ENCODE measurements around the gene CPE.

The CPE gene

DNA sequence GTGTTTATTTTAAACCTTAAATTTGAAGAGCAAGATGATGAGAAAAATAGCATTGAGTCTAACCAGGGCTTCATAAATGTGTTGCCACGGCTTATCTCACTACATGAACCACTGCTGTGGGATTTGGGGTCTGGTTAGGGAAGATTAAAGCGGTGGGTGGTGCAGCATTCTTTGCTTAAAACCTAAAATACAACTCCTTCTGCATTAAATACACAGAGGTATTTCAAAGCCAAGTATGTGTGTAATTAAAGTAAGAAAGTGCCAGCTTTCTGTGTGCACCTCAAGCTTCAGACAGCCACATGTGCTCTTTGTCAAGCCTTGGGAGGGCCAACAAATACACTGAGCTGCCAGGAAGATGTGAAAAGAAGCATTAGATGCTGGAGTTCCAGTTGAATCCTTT is 128.0 kb downstream of the CPE start:
- no peak overlapping the region for H3K4me3 ChIP-seq (ENCODE audit: low read depth, low read length)
- TF ChIP-seq, protein P1, sequence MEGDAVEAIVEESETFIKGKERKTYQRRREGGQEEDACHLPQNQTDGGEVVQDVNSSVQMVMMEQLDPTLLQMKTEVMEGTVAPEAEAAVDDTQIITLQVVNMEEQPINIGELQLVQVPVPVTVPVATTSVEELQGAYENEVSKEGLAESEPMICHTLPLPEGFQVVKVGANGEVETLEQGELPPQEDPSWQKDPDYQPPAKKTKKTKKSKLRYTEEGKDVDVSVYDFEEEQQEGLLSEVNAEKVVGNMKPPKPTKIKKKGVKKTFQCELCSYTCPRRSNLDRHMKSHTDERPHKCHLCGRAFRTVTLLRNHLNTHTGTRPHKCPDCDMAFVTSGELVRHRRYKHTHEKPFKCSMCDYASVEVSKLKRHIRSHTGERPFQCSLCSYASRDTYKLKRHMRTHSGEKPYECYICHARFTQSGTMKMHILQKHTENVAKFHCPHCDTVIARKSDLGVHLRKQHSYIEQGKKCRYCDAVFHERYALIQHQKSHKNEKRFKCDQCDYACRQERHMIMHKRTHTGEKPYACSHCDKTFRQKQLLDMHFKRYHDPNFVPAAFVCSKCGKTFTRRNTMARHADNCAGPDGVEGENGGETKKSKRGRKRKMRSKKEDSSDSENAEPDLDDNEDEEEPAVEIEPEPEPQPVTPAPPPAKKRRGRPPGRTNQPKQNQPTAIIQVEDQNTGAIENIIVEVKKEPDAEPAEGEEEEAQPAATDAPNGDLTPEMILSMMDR (IDR thresholded peaks at IDR 0.05; ENCODE audit: low read depth, low read length): no peak
- DNase-seq (ENCODE audit: low read depth, low spot score): no peak
- in situ Hi-C loops (cut with HindIII; ENCODE audit: low sequenced_read_pairs): no loop called here

DNA sequence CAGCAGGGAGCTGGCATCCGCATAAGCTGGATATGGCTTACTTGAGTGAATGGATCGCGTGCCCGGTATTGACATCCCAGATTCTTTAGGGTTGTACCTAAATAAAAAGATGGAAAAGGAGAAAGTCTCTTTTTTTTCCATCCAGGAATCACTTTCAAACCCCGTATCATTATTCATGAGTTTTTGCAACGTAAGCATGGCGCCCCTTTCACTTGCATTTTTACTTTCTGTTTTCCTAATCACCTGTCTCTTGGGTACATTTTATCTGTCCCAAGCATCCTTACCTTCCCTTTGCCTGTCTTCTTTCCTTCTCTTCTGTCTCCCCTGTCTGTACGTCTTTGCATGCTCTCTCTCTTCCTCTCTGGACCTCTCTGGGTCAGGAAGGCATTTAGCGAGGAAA is 128.6 kb downstream of the CPE start:
- in situ Hi-C loops (cut with HindIII; ENCODE audit: low sequenced_read_pairs): no loop called here
- no peak for DNase-seq (ENCODE audit: low read depth, low spot score)
- TF ChIP-seq, protein P1 (IDR thresholded peaks at IDR 0.05; ENCODE audit: low read depth, low read length): no peak
- H3K4me3 ChIP-seq (ENCODE audit: low read depth, low read length): no peak overlapping the region

DNA sequence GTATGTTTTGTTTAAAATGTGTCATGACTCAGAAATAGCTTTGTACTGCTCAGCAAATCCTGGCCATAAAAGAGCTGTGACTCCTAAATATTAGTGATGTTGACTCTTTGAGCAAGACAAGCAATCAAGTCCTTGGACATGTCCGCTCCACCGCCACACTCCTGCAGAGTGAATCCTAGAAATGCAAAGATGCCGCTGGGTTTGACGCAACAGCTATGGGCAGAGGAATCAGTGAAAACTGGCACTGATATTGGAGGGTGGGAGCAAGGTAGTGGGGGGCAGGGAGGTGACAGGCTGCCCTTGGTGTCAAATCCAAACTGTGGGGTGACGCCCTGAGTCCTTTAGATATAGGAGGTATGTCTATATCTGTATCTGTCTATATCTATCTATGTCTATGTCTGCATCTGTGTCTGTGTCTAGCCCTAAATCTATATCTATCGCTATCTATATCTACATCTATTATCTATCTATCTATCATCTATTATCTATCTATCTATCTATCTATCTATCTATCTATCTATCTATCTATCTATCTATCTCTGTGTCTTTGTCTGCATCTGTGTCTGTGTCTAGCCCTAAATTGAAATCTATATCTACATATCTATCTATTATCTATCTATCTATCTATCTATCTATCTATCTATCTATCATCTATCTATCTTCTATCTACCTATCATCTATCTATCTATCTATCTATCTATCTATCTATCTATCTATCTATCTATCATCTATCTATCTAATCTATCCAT is 129.7 kb downstream of the CPE start:
- H3K4me3 ChIP-seq (ENCODE audit: low read depth, low read length): no peak overlapping the region
- TF ChIP-seq, protein P1 (IDR thresholded peaks at IDR 0.05; ENCODE audit: low read depth, low read length): no peak
- in situ Hi-C loops (cut with HindIII; ENCODE audit: low sequenced_read_pairs): no loop called here
- no peak for DNase-seq (ENCODE audit: low read depth, low spot score)

DNA sequence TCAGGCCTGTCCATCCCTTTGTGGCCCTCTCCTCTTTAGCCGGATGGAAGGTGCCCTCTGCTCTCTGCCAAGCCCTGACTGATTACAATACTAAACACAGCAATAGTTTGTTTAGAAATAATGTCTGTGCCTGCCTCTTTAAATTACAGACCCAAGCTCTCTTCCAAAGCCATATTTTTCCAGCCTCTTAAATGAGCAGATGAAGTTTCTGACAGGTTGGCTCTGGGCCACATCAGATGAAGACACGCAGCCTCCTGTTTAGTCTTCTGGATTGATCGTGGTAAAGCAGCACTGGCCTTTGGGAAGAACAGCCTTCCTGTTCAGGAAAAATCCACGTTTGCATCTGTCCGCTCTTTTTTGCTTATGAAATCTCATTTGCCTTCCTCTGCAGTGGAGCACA is 133.6 kb downstream of the CPE start:
- TF ChIP-seq, protein P1 (IDR thresholded peaks at IDR 0.05; ENCODE audit: low read depth, low read length): no peak
- no peak overlapping the region for H3K4me3 ChIP-seq (ENCODE audit: low read depth, low read length)
- no peak for DNase-seq (ENCODE audit: low read depth, low spot score)
- in situ Hi-C loops (cut with HindIII; ENCODE audit: low sequenced_read_pairs): no loop called here

DNA sequence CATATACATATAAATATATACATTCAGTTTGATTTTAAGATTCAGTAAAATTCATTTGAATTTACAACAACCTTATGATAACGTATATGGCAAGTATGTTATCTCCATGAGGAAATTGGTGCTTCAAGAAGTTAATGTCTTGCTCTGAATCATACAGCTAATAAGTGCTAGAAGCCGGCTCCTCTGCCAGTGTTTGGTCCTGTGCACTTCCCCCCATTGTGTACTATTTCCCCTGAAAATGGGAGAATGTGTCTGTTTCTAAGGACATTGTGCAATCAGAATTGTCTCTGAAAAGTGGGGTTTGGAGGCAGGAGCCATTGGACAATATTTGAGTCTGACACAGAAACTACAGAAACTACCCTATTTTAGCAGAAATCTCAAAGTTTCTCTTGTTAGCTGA is 135.9 kb downstream of the CPE start:
- DNase-seq (ENCODE audit: low read depth, low spot score): no peak
- no peak overlapping the region for H3K4me3 ChIP-seq (ENCODE audit: low read depth, low read length)
- TF ChIP-seq, protein P1 (IDR thresholded peaks at IDR 0.05; ENCODE audit: low read depth, low read length): no peak
- in situ Hi-C loops (cut with HindIII; ENCODE audit: low sequenced_read_pairs): no loop called here

DNA sequence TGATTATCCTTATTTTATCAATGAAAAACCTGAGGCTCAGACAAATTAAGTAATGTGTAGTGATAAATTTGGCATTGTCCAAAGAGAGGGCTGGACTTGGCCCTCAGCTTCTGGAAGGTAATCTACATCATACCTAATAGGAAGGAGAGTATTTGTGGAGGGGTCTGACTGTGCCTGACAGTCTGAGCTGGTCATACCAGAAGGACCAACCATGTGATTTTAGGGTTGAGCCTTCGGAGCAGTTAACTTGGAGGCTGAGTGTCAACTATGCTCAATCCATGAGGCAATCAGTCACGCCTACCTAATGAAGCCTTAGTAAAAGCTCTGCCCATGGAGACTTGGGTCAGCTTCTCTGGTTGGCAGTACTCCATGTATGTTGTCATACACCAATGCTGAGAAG is 136.4 kb downstream of the CPE start:
- TF ChIP-seq, protein P1 (IDR thresholded peaks at IDR 0.05; ENCODE audit: low read depth, low read length): no peak
- no peak overlapping the region for H3K4me3 ChIP-seq (ENCODE audit: low read depth, low read length)
- in situ Hi-C loops (cut with HindIII; ENCODE audit: low sequenced_read_pairs): no loop called here
- no peak for DNase-seq (ENCODE audit: low read depth, low spot score)

Measured in astrocyte of the spinal cord (primary cell).